ENCODE data around the gene NDFIP1. TPM values are rescaled to one million over a fixed set of nuclear protein-coding genes. Genes with fewer than 3 reads are reported as not detected.

Gene NDFIP1
- polyA plus RNA-seq, 3 donors, result 111 to 127 (median 114) TPM

GRCh38 chr5:142110988-142111687 is 2.6 kb downstream of the NDFIP1 start:
- no peak for DNase-seq

- DNase-seq, result no peak
Observed at GRCh38 chr5:142114687-142115086, 6.1 kb downstream of the NDFIP1 start.

- no peak for DNase-seq
Observed at GRCh38 chr5:142115937-142116614, 7.5 kb downstream of the NDFIP1 start.

- DNase-seq, result no peak
Observed at GRCh38 chr5:142117579-142118151, 9.1 kb downstream of the NDFIP1 start.

GRCh38 chr5:142118155-142118686 is 9.6 kb downstream of the NDFIP1 start:
- DNase-seq, result no peak

- DNase-seq, result no peak
Observed at GRCh38 chr5:142119051-142119625, 10.6 kb downstream of the NDFIP1 start.

GRCh38 chr5:142120247-142120935 is 11.8 kb downstream of the NDFIP1 start:
- DNase-seq, result no peak

- no peak for DNase-seq
Observed at GRCh38 chr5:142122121-142122520, 13.5 kb downstream of the NDFIP1 start.

- no peak for DNase-seq
Observed at GRCh38 chr5:142125378-142125777, 16.8 kb downstream of the NDFIP1 start.

GRCh38 chr5:142125963-142126362 is 17.4 kb downstream of the NDFIP1 start:
- DNase-seq, result no peak

- DNase-seq, result no peak
Observed at GRCh38 chr5:142128675-142129208, 20.2 kb downstream of the NDFIP1 start.

GRCh38 chr5:142129446-142130066 is 21.0 kb downstream of the NDFIP1 start:
- DNase-seq, result no peak

- DNase-seq, result no peak
Observed at GRCh38 chr5:142131394-142131793, 22.8 kb downstream of the NDFIP1 start.

- DNase-seq, result no peak
Observed at GRCh38 chr5:142132916-142133315, 24.3 kb downstream of the NDFIP1 start.

GRCh38 chr5:142133330-142134206 is 25.0 kb downstream of the NDFIP1 start:
- DNase-seq, result no peak

GRCh38 chr5:142134331-142135010 is 25.9 kb downstream of the NDFIP1 start:
- no peak for DNase-seq

GRCh38 chr5:142141463-142141862 is 32.9 kb downstream of the NDFIP1 start:
- no peak for DNase-seq

GRCh38 chr5:142143878-142144277 is 35.3 kb downstream of the NDFIP1 start:
- DNase-seq, result no peak

GRCh38 chr5:142145106-142145900 is 36.7 kb downstream of the NDFIP1 start:
- DNase-seq, result peak; percentile 60

All from renal pelvis (tissue), 4 donors.